CD4-positive, alpha-beta T cell treated with Interleukin-12 subunit alpha and Interleukin-12 subunit beta, for 1 hour (primary cell): ENCODE measurements around the gene ADCY5.

Experiments
- DNase-seq: peaks from one replicate; pipeline ENCODE4 v3.0.0-alpha.2; 2020

The ADCY5 gene

GRCh38 chr3:123424999-123425712 is 23.7 kb downstream of the ADCY5 start:
- DNase-seq, result no peak

- no peak for DNase-seq
These were observed 24.4 kb downstream of the ADCY5 start for GRCh38 chr3:123424321-123424998.

DNA sequence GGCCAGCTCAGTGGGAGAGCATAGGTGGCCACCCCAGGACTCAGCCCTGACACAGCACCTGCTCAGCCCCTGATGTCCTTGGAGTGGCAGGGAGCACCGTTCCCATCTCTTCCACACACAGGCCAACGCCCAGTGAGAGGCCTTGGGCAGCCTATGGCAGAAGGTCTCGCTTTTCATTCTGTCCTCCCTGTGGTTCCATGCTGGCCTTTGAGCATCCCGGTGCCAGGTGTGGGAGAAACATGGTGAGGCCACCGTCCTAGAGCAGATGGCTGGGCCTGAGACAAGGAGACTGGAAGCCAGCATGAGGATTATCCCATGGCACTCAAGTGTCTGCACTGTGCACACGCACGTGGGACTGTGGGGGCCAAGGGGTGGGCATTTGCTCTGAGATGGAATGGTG is 25.1 kb downstream of the ADCY5 start:
- no peak for DNase-seq

- DNase-seq, result no peak
These were observed 25.9 kb downstream of the ADCY5 start for GRCh38 chr3:123423031-123423430.

DNA sequence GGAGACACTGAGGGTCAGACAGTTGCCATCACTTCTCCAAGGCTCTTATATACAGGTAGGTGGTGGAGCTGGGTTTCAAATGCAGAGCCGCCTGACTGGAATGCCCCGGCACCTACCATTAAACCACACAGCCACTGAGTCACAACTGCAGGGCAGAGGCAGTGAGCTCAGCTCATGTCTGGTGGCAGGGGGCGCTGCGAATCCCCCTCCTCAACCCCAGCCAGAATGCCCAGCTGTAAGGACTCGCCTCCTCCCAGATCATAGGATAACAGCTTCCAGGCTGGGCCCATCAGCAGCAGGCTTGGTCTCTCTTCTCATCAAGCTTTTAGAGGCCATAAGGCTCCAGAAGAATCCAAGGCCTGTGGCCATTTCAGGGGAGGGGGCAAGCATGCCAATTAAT is 26.4 kb downstream of the ADCY5 start:
- no peak for DNase-seq

GRCh38 chr3:123421353-123422174 is 27.3 kb downstream of the ADCY5 start:
- no peak for DNase-seq

- no peak for DNase-seq
These were observed 28.4 kb downstream of the ADCY5 start for GRCh38 chr3:123420416-123420968.

GRCh38 chr3:123419850-123420297 is 29.0 kb downstream of the ADCY5 start:
- DNase-seq, result no peak

DNA sequence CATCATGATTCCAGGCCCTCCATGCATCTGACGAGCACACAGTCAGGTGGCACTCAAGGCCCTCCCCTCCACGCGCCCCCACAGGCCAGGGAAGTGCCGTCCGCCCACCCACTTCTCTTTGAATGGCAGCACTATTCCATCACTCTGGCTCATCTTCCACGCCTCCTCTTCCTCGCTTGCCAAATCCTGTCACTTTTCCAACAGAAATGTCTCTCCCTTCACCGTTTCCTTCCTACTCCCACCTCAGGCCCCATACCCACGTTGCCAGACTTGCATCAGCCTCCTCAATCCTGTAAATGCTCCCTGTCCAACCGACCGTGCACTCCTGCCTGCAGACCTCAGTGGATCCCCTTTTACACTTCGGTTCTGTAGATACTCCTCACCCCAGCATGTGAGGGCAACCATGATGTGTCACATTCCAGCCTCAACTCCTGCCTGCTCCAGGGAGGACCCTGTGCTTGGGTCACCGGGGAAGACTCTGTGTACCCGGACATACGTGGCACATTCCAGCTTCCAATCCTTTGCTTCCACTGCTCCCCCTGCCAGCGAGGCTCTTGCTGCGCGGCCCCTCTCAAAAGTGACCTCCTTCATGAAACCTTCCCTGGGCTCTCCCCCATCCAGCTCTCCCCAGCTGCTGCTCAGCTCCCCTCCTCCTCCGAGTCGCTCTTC is 29.6 kb downstream of the ADCY5 start:
- DNase-seq, result no peak

DNA sequence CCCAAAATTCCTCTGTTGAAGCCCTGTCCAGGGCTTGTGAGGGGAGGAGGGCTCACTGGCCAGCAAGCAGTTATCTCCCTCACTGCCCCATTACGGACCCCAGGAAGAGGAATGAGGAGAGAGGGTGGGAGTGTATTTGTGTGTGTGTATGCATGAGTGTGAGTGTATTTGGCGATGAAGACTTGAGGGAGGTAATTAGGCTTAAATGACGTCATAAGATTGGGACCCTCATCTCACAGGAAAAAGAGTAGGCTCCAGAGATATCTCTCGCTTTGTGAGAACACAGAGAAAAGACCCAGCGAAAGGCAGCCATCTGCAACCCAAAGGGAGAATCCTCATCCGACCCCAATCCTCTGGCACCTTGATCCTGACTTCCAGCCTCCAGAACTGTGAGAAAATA is 32.2 kb downstream of the ADCY5 start:
- DNase-seq, result no peak

DNA sequence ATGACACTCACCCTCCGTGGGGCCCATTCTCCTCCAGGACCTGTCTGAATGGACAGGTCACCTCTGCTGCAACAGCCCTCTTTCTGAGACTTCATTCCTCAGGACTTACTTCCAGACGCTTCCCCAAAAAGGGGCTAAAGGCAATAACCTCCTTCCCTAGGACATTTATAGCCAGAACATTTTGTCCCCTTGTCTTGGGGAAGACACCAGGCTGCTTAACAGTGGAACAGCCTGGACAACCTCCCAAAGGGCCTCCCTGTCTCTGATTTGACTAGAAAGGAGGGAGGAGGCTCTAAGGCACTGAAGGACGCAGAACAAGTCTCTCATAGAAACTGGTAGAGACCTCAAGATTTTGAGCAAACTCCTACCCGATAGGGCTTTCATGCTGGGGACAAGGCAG is 32.7 kb downstream of the ADCY5 start:
- DNase-seq, result no peak

DNA sequence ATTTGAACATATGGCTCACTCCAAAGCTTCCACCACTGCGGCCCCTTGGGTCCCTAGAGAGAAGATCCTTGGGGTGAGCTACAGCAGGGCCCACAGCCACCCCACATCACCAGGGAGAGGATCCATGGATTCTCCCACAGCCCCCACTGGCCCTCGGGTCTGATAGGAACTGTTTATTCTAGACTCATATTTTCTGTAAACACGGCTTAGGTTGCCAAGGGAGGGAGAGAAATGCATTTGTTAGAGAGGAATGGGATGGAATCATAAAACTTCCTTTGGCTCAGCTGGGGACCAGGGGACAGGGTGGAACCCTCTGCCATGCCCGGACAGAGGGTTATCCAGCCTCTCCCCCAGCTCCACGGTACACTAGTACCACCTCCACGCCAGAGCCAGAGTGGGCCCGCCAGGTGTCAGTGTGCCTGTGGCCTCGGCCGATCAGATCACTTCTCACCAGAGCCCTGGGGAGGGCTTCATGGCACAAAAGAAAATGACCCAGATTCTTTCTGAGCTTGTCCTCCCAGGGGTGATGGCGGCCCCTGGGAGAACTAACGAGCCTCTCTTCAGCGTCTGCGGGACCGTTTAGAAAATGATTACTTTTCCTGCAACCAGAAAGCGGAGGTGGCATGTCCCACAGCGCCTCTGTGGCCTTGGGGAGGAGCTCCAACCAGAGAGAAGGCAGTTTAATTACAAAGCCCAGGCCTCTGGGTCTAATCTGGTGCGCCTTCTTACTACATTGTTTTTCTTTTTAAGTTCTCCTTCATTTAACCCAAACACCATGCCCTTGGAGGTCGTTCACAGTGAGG is 33.7 kb downstream of the ADCY5 start:
- no peak for DNase-seq

GRCh38 chr3:123412811-123413604 is 35.9 kb downstream of the ADCY5 start:
- DNase-seq, result no peak

GRCh38 chr3:123412076-123412475 is 36.8 kb downstream of the ADCY5 start:
- no peak for DNase-seq

- no peak for DNase-seq
These were observed 37.4 kb downstream of the ADCY5 start for GRCh38 chr3:123411340-123412040.

DNA sequence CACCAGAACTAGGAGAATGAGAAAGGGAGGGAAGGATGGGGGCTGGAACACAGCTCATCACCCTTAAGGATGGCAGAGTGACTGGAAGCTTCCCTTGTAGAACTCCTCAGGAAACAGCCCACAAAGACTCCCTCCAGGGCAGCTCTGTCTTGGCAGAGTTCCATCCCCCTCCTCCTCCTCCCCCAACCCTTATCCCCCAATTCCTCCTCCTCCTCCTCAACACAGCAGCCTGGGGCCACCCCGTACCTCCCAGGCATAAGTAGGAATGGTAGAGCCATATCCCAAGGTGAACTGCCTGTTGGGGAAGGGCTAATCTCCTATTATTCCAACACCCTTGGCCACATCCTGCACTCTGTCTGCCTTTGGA is 38.8 kb downstream of the ADCY5 start:
- DNase-seq, result no peak

- DNase-seq, result no peak
These were observed 39.3 kb downstream of the ADCY5 start for GRCh38 chr3:123409443-123410148.

DNA sequence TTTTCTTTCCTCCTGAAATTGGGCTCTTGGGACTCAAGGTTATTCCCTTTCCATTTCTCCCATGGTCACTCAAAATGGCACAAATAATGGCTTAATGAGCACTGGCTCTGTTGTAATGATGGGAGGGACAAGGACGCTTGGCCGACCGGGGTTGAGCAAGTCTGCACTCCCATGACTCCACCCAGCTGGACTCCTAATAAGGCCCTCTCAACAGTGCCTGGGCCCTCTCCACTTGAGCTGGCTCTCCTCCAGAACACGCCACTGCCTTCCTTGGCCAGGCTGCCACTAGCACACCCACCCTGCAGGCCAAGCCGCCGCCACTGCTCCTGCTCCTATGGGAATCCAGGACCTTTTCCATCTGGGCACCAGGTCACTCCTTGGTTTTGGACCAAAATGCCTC is 42.3 kb downstream of the ADCY5 start:
- no peak for DNase-seq

GRCh38 chr3:123405936-123406510 is 42.9 kb downstream of the ADCY5 start:
- no peak for DNase-seq

DNA sequence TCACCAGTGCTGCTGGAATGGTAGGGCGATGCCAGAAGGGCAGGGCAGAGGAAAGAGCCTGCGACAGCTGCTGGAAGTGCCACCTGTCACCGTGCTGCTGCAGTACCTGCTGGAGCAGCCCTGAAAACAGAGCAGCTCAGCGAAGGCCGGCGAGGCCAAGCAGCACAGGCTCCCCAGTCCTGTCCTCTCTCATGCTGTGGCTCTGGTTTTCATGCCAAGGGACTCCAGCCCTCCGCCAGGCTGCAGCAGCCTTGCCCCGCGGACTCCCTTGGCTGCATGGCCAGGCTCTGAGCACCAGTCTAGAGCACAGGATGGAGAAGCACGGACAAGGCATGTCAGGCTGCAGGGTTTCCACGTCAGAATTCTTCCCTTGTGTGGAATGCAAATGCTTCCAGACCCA is 43.9 kb downstream of the ADCY5 start:
- no peak for DNase-seq
